ENCODE measurements around the gene SEC22A. TPM values are rescaled to one million over a fixed set of nuclear protein-coding genes. Genes with fewer than 3 reads are reported as not detected.

Gene SEC22A
- total and polyA plus RNA-seq, 10 of the 15 experiments (the other 5 are each of a cell fraction or from before 2014, with no cell fraction given): 19.3 to 70.3 (median 36.7) TPM

DNA sequence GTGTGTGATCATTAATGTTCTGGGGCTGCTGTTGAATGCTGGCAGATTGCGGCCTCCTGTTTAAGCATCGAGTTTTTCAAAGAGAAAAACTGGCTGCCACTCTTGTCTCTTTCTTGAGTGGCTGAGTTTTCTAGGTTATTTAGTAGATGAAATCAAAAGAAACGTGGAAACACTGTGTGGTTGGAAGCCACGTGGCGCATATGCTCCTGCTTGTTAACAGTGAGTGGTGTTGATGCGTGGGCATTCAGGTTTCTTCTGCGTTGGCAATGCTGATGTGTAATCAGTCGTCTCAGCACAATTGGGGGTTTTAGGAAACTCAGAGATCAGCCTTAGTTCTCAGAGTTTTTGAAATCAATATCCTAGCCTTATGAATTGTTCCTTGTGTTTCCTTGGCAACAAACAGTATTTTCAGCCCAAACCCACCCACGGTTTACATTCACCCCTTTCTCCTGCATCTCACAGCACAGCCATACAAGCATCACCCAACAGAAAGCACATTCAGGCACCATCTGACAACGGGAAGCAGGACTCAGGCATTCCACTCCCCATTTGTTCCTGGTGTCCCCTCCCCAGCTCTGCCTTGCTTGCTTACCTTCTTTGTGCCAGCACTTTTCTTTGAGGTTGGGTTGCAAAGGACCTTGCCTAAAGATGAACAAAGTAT lies 74.7 kb downstream of the SEC22A start:
- no peak overlapping the region for H3K4me2 ChIP-seq (ENCODE audit: control insufficient read depth, insufficient read depth)
- no peaks in the 10 kb centered on the region for H3K79me2 ChIP-seq (ENCODE audit: control insufficient read depth, insufficient read depth, low read length)
- FAIRE-seq (no peak), ATAC-seq (no peak), DNase-seq (ENCODE audit: low read depth, low spot score) (no peak)
- H3K4me1 ChIP-seq (ENCODE audit: control insufficient read depth, insufficient read depth, low read length): no peaks in the 10 kb centered on the region
- intact Hi-C loops (cut with micrococcal nuclease; ENCODE audit: unreplicated experiment): no loop called here
- SMC1A ChIA-PET (ENCODE audit: uncharacterized antibody, unreplicated experiment): no interaction called here
- in situ Hi-C loops (cut with MboI): no loop called here
- no peaks in the 10 kb centered on the region for H3K9me3 ChIP-seq (replicated peaks; ENCODE audit: control insufficient read depth, insufficient read depth, low read length)
- RAD21 ChIA-PET (ENCODE audit: unreplicated experiment): no interaction called here
- no TSS peak for BruUV-seq (replicated peaks)
- H3K27me3 ChIP-seq (replicated peaks in 1 of 2; ENCODE audit: control insufficient read depth in 2 of 2, insufficient read depth in 2 of 2, low read length in 1 of 2): no peaks in the 10 kb centered on the region
- CTCF ChIA-PET: no interaction called here
- H3K9ac ChIP-seq (ENCODE audit: control insufficient read depth, insufficient read depth, low read length): no peak overlapping the region
- 75% methylated on average over 10 of the region's 10 CpGs for WGBS (ENCODE audit: insufficient coverage, insufficient replicate concordance, low lambda C conversion rate, missing lambda C conversion rate)
- POLR2A ChIA-PET: no interaction called here
- no peak overlapping the region for H3K27ac ChIP-seq (ENCODE audit: control insufficient read depth, insufficient read depth)
- no peak overlapping the region for H3K4me3 ChIP-seq
- no peaks in the 10 kb centered on the region for H3K36me3 ChIP-seq (ENCODE audit: control insufficient read depth in 2 of 2, insufficient read depth in 2 of 2, low read length in 1 of 2)
- TF ChIP-seq ZSCAN29 (IDR thresholded peaks at IDR 0.05) (no peak), PAX8 (IDR thresholded peaks at IDR 0.05) (no peak), E2F4 (IDR thresholded peaks at IDR 0.05; ENCODE audit: low read depth, low read length) (no peak), NKRF (conservative IDR thresholded peaks at IDR 0.05) (no peak), JUND (IDR thresholded peaks at IDR 0.05; ENCODE audit: low read depth, low read length) (no peak), EED (IDR thresholded peaks at IDR 0.05; ENCODE audit: low read depth) (no peak), LARP7 (IDR thresholded peaks at IDR 0.05) (no peak), STAT3 (IDR thresholded peaks at IDR 0.05; ENCODE audit: low read depth, low read length) (no peak)
- TF ChIP-seq, protein P1, sequence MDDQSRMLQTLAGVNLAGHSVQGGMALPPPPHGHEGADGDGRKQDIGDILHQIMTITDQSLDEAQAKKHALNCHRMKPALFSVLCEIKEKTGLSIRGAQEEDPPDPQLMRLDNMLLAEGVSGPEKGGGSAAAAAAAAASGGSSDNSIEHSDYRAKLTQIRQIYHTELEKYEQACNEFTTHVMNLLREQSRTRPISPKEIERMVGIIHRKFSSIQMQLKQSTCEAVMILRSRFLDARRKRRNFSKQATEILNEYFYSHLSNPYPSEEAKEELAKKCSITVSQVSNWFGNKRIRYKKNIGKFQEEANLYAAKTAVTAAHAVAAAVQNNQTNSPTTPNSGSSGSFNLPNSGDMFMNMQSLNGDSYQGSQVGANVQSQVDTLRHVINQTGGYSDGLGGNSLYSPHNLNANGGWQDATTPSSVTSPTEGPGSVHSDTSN (IDR thresholded peaks at IDR 0.05; ENCODE audit: insufficient replicate concordance, low read depth, low read length): no peak
- TF ChIP-seq, protein P2, sequence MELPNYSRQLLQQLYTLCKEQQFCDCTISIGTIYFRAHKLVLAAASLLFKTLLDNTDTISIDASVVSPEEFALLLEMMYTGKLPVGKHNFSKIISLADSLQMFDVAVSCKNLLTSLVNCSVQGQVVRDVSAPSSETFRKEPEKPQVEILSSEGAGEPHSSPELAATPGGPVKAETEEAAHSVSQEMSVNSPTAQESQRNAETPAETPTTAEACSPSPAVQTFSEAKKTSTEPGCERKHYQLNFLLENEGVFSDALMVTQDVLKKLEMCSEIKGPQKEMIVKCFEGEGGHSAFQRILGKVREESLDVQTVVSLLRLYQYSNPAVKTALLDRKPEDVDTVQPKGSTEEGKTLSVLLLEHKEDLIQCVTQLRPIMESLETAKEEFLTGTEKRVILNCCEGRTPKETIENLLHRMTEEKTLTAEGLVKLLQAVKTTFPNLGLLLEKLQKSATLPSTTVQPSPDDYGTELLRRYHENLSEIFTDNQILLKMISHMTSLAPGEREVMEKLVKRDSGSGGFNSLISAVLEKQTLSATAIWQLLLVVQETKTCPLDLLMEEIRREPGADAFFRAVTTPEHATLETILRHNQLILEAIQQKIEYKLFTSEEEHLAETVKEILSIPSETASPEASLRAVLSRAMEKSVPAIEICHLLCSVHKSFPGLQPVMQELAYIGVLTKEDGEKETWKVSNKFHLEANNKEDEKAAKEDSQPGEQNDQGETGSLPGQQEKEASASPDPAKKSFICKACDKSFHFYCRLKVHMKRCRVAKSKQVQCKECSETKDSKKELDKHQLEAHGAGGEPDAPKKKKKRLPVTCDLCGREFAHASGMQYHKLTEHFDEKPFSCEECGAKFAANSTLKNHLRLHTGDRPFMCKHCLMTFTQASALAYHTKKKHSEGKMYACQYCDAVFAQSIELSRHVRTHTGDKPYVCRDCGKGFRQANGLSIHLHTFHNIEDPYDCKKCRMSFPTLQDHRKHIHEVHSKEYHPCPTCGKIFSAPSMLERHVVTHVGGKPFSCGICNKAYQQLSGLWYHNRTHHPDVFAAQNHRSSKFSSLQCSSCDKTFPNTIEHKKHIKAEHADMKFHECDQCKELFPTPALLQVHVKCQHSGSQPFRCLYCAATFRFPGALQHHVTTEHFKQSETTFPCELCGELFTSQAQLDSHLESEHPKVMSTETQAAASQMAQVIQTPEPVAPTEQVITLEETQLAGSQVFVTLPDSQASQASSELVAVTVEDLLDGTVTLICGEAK (IDR thresholded peaks at IDR 0.05; ENCODE audit: borderline replicate concordance): no peak
- no peaks in the 10 kb centered on the region for H4K20me1 ChIP-seq (ENCODE audit: control insufficient read depth, insufficient read depth)
- H2AFZ ChIP-seq (ENCODE audit: control insufficient read depth, low read depth, low read length): no peak overlapping the region

Data from GM12878 (cell line).